DMS114 treated with DMSO at 0.1 percent for 48 hours (cell line): Measurements from ENCODE around the gene KATNAL1.
"Not testable (repeated sequence)": the region's sequence is repeated elsewhere in the genome, so short reads cannot be mapped to it uniquely, and the experiment has no call there.

Experiments used
- DNase-seq: peaks from one replicate; lab custom pipeline; 2025; ENCODE audit not compliant: unreplicated experiment; lab: John Stamatoyannopoulos, UW

KATNAL1 gene

DNA sequence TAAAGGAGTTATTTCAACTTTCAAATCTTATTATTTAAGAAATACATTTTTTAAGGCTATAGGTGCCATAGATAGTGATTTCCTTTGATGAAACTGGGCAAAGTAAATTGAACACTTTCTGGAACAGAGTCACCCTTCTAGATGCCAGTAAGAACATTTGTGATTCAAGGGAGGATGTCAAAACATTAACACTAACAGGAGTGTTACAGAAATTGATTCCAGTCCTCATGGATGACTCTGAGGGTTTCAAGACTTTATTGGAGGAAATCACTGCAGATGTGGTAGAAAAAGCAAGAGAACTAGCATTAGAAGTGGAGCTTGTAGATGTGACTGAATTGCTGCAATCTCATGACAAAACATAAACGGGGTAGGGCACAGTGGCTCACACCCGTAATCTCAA, 12.2 kb downstream of the KATNAL1 start:
- no peak for DNase-seq

DNA sequence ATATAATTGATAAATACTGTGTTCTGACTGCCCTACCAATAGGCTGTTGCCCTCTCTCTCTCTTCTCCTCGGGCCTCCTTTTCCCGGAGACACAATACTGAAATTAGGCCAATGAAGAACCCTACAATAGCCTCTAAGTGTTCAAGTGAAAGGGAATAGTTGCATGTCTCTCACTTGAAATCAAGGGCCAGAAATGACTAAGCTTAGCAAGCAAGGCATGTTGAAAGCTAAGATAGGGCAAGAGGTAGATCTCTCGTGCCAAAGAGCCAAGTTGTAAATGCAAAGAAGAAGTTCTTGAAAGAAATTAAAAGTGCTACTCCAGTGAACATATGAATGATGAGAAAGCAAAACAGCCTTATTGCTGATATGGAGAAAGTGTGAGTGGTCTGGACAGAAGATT, 13.3 kb downstream of the KATNAL1 start:
- no peak for DNase-seq

DNA sequence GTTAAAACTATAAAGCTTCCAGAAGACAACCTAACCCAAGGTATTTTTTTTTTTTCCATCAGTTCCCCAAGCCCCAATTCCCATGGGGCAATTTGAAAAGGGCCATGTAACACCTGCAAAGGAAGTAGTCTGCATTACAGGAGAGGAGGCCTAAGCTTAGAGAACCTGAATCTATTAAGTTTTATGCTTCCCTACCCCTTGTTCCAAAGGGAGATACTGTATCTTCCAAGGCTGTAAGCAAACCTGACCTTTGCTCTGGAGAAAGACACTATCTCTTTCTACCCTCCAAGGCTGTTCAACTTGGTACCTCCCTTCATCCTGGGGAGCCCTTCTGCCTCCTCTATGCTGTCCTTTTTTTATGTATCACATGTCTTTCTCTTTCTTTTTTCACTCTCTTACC, 15.0 kb downstream of the KATNAL1 start:
- no peak for DNase-seq

DNA sequence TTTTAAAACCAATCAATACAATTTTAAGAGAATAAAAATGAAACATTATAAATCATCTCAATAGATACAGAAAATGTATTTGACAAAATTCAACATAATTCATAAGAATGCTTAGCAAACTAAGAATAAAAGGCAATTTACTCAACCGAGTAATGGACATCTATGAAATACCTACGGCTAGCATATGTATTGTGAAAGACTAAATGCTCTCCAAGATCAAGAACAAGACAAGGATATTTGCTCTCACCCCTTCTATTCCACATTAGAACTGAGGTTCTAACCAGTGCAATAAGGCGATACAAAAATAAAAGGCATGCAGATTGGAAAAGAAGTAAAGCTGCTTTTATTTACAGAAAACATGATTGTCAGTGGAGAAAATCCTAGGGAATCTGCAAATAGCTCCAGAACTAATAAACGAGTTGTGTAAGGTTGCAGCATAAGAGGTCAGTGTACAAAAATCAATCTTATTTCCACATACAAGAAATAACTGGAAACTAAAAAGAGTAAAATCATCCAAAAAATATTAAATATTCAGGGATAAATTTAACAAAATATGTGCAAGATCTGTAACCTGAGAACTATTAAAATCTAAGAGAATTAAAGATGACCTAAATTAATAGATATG, 16.4 kb downstream of the KATNAL1 start:
- DNase-seq: no peak

DNA sequence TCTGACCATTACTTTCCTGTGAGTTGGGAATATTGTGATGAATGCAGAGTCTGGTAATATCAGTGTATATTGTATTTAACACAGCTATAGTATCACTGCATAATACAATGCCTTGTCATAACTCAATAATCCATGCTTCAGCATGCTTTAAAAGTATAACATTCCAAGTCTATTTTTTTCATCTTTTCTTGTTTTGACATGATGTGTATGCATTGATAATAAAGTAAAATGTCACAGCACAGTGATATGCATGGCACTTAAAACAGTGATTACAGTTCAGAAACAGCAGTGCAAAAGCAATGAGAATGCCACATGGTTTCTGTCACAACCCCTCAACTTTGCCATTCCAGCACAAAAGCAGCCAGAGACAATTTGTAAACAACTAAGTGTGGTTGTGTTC, 17.8 kb downstream of the KATNAL1 start:
- no peak for DNase-seq

DNA sequence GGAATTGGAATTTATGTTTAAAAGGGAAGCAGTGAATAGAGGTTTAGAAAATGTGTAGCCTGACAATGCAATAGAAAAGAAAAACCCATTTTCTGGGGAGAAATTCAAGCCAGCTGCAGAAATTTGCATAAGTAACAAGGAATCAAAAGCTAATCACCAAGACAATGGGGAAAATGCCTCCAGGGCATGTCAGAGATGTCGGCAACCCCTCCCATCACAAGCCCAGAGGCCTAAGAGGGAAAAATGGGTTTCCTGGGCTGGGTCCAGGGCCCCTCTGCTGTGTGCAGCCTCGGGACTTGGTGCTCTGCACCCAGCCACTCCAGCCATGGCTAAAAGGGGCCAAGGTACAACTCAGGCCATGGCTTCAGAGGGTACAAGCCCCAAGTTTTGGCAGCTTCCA, 21.3 kb downstream of the KATNAL1 start:
- DNase-seq: not testable (repeated sequence)

DNA sequence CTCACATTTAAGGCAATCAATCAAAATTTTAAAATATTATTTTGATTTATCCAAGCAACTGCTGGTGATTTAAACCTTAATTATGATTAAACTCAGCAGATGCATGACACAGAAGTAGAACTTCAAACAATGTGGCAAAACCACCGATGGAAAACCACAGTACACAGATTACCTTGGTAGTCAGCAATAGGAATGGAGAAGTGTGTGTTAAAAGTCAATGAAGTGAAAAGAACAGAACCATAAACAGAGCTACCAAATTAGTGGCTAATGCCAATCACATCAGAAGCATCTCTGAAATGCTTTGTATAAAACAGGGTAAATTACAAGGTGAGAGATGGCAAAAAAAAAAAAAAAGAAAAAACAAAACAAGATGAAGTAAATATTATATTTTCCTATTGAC, 31.2 kb downstream of the KATNAL1 start:
- DNase-seq: no peak

DNA sequence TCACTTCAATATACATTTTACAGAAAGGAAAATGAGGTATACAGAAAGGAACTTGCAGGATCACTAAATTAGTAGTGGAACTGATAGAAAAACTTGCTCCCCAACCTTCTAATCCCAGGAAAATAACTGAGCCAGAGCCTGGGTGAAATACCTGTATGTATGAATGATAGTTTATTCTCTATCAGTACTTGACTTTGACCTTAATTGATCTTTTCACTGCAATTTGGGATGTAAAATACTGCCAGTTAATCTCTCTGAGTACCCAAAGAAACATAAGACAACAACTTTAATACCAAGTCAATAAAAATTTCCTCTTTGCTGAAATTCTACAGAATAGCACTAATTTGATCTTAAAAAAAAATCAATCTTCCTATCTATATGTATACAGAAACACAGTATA, 33.3 kb downstream of the KATNAL1 start:
- no peak for DNase-seq

DNA sequence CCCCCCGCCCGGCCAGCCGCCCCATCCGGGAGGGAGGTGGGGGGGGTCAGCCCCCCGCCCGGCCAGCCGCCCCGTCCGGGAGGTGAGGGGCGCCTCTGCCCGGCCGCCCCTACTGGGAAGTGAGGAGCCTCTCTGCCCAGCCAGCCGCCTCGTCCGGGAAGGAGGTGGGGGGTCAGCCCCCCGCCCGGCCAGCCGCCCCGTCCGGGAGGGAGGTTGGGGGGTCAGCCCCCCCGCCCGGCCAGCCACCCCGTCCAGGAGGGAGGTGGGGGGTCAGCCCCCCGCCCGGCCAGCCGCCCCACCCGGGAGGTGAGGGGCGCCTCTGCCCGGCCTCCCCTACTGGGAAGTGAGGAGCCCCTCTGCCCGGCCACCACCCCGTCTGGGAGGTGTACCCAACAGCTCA, 37.3 kb downstream of the KATNAL1 start:
- DNase-seq: not testable (repeated sequence)

DNA sequence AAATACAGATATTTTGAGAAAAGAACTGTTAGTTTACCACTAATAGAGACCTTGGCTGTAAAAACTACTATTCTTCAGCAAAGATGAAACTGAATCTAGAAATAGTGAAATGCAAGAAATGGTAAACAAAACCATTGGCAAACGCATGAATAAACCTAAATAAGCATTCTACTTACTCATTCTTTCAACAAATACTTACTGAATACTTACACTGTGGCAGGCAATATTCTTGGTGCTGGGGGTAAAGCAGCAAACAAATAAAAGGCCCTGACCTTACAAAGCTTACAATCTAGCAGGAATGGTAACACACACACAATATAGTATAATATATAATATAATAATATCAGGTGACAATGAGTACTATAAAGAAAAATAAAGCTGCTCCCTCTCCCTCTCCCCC, 38.7 kb downstream of the KATNAL1 start:
- DNase-seq: no peak

DNA sequence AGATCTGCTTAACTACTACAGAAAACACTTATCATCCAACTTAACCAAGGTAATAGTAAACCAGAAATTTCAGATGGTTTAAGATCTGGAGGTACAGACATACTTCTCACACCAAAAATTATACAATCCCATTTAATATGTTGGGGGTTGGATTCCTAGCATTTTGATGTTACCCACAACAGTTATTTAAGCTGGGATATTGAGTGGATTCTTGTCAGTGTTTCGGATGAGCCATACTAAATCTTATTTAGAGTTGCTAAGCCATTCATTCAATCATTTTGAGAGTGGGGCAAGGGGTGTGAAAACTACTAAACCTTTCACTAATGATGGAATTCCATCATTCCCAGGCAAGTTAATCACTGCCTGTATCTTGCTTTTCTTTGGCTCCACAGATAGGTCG, 40.6 kb downstream of the KATNAL1 start:
- DNase-seq: no peak

DNA sequence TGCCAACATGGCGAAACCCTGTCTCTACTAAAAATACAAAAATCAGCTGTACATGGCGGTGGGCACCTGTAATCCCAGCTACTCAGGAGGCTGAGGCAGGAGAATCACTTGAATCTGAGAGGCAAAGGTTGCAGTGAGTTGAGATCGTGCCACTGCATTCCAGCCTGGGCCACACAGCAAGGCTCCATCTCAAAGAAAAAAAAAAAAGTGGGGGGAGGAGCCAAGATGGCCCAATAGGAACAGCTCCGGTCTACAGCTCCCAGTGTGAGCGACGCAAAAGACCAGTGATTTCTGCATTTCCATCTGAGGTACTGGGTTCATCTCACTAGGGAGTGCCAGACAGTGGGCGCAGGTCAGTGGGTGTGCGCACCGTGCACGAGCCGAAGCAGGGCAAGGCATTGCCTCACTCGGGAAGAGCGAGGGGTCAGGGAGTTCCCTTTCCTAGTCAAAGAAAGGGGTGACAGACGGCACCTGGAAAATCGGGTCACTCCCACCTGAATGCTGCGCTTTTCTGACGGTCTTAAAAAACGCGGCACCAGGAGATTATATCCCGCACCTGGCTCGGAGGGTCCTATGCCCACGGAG, 48.1 kb downstream of the KATNAL1 start:
- not testable (repeated sequence) for DNase-seq

DNA sequence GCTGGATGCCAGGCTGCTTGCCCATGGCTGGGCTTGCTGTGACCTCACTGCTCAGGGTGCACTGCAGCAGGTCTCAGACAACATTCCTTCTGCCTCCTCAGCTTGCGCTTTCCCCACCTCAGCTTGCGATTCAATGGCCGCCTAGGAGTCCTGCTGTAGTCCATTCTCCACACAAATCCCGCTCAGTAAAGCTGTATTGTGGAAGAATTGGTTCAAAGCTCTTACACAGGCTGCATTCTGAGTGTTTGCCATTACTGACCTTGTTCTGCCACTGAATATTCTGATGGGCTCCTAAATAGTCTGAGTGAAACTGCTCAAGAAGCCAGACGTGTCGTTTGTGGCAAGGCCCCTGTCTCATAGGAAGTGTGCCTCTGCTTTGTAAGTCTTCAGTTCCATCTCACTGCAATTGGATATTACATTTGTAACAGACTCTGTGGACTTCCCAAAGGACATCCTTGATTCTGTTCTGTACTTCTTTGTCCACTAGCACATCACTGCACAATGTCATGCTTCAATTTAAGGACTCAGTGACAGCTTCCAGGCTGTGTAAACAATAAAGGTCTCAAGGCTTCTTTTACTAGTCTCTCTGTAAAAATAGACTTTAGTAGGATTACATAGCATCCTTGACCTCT, 49.8 kb downstream of the KATNAL1 start:
- DNase-seq: no peak

DNA sequence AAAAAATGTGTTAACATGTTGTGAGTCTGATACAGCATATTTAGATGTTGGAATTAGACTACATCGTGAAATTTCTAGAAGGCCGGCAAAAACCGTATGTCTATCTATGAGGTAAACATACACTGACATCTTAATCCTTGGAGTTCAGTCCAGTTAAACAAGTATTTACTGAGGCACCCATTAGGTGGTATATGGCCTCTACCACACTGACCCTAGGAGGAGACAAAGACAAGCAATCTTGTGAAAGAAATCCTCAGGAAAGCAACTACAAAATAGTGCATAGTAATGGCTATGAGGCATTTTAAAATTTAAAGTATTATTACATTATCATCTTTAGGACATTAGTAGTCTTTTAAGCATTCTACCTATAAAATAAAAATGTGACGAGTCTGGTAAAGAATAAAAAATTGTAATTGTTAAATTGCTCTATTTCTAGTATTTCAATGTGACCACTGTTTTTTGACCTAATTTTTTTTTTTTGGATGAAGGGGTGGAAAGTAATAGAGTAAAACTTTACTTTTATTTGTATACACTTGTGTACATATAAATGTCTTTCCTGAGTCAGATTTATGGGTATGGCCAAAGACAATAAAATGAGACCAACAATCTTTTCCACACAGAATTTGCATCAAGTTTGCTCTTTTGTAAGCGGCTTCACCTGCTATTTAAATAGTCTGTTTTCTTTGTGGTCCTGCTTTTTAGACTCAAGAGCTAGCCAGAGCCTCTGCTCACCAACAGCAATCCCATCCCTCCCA, 50.5 kb downstream of the KATNAL1 start:
- DNase-seq: no peak

DNA sequence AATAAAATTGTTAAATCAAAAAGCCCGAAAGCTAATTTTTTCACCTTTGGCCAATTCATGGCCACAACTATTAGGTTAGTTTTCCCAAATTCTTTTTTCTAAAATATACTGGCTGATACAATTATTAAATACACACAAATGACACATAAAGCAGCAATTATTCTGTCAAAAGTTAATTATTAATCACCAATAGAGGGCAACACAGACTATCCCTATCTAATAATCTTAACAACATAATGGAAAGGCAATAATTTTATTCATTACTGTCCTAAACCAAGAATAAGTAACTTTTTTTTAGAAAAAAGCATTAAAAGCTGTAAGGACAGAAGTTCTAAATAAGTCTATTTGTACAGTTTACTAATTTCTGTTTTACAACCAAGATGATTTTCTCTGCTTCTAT, 51.7 kb downstream of the KATNAL1 start:
- no peak for DNase-seq

DNA sequence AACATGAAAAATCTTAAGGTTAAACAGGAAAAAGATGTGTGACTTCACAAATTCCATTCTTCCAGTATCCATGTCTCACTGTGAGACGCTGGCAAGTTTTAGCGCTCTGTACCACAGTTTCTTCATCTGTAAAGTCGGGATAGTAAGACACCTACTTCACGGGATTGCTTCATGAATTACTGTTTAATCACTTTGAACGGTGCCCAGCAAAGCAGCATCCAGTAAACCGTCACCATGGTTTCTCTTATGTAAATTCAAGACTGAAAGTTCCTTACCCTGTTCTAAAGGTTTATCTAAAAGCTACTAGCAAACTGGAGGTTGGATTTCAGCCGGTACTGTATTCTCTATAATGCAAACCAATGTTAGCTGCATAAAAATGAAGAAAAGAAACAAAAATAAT, 53.5 kb downstream of the KATNAL1 start:
- DNase-seq: no peak

DNA sequence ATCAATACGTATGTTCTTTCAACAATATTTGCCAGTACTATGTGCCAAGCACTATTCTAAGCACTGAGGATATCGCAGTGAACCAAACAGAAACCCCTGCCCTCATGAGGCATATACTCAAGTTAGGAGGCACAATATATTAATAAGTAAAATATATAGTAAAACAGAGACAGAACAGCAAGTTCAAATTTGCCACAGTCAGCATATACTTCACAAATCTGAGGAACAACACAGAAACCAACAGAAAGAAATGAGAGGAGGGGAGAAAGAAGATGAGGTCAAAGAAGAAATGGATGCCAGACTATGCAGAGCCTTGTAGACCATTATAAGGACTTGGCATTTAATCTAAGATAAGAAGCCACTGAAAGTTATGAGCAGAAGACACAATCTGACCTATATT, 59.9 kb downstream of the KATNAL1 start:
- no peak for DNase-seq

DNA sequence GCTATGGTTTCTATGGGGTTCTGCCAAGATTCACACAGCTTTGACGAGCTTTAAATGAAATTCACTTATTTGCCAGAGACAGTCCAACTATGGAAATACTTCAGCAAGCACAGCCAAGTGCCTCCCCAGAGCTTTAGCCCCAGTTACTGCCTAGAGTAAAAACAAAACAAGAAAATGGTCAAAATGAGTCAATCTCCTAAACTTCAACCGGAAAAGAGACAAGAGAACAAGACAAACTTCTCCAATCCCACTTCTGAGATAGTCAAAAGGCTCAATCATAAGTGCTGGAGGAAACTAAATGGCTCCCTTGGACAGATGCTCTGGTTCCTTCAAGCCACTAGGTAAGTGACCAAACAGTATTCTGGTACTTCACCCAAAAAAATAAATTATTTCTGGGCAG, 65.8 kb downstream of the KATNAL1 start:
- no peak for DNase-seq

DNA sequence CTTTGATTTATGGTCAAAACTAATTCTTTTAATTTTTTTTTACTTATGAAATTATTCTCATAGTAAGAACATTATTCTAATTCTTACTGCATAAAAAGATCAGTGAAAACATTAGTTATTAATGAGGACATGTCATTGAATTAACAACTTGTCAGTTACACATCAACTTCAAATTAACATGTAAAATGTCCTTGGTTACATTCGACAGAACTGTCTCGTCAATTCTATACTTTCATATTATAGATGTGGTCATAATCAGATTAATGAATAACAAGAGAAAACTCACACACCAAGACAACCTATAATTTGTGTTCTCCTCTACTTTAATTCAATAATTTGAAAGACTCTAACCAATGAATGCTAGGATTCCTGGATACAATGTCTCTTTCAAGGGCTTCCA, 66.7 kb downstream of the KATNAL1 start:
- DNase-seq: no peak

DNA sequence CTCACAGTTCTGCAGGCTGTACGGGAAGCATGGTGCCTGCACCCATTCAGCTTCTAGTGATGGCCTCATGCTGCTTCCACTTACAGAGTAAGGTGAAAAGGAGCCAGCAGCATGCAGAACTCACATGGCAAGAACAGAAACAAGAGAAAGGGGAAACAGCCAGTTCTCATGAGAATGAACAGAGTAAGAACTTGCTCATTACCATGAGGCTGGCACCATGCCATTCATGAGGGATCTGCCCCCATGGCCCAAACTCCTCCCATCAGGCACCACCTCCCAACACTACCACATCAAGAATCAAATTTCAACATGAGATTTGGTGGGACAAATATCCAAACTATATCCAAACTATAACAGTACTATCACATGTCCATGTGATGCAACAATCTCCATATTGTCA, 72.1 kb downstream of the KATNAL1 start:
- DNase-seq: no peak

DNA sequence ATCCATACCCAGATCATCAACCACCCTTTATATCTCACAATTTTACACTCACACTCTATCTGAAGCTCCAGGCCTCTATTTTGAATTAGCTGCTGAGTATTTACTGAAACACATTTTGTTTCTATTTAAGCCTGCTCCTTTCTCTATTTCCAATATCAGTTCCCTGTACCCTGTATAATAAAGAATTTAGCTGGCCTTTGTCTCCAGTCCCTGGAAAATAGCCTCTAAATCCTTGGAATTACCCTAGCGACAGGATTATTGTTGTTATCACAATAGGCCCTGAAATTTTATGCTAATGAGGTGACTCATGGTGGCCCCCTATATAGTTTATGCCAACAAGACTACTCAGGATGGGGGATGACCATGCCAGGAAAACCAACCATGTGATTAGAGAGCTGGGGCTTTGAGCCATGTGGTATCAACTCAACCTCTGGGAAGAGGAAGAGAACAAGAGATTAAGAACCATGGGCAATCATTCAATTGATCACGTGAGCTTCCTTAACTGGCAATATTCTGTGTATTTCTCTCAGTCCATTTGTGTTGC, 72.7 kb downstream of the KATNAL1 start:
- DNase-seq: no peak

DNA sequence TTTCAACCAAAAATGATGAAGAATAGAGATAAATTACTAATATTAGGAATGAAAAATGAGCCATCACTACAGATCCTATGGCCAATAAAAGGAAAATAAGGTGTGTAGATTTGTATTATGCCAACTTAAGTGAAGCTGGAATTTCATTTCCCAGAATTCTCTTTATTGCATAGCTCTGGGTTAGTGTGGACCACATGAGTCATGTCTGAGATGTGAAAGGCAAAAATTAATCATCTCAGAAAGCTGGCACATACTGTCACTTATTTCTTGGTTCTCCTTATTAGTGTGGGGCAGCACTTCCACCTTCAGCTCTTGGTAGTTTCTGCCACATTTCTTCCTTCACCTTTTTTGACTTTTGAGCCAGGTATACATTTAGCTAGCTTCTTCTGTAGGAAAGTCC, 82.6 kb downstream of the KATNAL1 start:
- no peak for DNase-seq
